A549 treated with CpdA at 1 μM for 4 hours (cell line): ENCODE results near the gene CDKL1. TPM values are rescaled to one million over a fixed set of nuclear protein-coding genes. Genes with fewer than 3 reads are reported as not detected.

Source experiments
- total RNA-seq: library from RNA; stranded (reverse); fragments of 200-300 nt; extraction: Qiagen RNA extraction; gene quantifications from 5 replicates; pipeline ENCODE4 v1.2.3, GENCODE V29; 2022; ENCODE audit warnings: low read depth

The CDKL1 gene
- 2.2 to 23.2 TPM (median 7.2 TPM) in 5 replicates for total RNA-seq

DNA sequence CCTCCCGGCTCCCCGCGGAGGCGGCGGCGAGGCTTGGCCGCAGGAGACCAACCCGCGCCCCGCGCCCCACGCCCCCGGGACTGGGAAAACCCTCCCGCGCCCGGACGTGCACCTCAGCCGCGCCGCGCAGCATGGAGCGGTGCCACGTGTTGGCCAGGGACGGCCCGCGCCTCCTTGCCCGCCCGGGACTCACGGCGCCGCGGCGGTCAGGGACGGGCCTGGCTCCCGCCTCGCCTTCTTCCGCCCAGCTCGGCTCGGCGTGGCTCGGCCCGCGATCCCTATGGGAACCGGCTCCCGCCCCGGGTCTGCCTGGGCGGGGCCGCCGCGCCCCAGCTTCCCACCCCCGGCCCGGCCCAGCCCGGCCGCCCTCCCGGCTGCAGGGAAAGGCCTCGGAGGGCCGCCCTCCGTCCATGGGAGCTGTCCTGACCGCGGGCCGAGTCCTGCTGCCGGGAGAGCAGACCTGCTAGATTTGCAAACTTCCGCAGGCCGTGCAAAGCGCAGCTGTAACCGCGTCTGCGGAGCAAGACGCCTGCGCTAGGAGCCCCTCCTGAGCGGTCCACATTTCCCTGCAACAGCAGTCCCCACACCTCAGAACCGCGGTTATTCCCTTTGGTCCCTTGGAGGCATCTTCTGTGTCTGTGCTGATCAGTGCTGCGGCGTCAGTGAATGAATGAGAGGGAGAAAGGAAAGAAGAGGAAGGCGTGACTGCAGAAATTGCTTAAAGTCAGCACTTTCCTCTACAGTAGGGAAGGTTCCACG lies at the start of gene CDKL1:
Gene CDKL1 (minus strand): TSS at position 251 of the 759 bp plus-strand sequence. CDS start 1,013 bp downstream, outside the sequence.

DNA sequence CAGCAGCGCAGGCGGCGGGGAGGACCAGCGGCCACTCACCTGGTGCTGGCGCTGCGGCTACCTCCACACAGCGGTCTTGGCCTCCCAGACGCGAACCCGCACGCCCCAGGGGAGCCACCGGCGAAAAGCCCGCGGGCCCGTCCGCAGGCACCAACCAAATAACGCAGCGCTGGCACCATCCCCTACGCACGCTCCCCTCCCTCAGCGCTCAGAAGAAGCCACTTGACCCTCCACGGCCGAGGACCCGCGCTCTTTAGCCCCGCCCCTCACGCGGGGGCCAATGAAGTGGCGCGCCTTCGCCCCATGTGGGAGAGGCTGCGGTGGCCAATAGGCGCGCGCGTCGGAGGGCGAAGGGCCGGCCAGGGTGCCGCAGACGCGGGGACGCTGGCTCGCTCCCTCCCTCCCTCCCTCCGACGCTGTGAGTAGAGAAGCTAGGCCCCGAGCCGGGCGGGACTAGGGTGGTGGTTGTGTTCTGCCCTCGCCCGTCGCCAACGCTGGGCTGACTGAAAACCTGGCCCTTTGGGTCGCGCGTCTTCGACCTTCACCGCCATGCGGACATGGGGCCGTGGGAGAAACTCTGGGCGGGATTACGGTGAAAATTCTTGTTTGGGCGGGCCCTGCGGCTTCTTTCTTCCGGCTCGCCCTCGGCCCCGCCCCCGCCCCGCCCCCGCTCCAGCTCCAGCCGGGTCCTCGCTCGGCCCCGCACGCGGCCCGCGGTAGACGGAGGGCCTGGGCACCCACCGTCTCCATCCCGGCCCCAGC lies 84.5 kb downstream of the CDKL1 start, which contains the start of the genes DMAC2L and L2HGDH:
Gene DMAC2L (plus strand): TSS at position 353 of the 762 bp plus-strand sequence. CDS start 9,164 bp downstream, outside the sequence.
Gene L2HGDH (minus strand): TSS at position 258 of the 762 bp plus-strand sequence. CDS start 79 bp downstream, at position 179.

Other genes with a start within 250 kb of the CDKL1 start
- gene SOS2, start 165.3 kb downstream of the CDKL1 start, total RNA-seq, result 8.9 to 14.2 TPM (median 11.1 TPM) in 5 replicates
- 9.7 to 11.8 TPM (median 10.2 TPM) in 5 replicates for gene L2HGDH, start 84.7 kb downstream of the CDKL1 start, total RNA-seq
- gene DMAC2L, start 84.6 kb downstream of the CDKL1 start, total RNA-seq, result 12.2 to 15.3 TPM (median 12.4 TPM) in 5 replicates
- 34.3 to 44.1 TPM (median 41.3 TPM) in 5 replicates for gene MAP4K5, start 135.7 kb upstream of the CDKL1 start, total RNA-seq
- gene ATL1, start 163.3 kb upstream of the CDKL1 start, total RNA-seq, result 3.9 to 6.3 TPM (median 4.7 TPM) in 5 replicates